ENCODE measurements around the gene RAD23A. TPM values are rescaled to one million over a fixed set of nuclear protein-coding genes. Genes with fewer than 3 reads are reported as not detected.
"Not testable (repeated sequence)": the region's sequence is repeated elsewhere in the genome, so short reads cannot be mapped to it uniquely, and the experiment has no call there.

The RAD23A gene
- 137 TPM for polyA plus RNA-seq (ENCODE audit: insufficient read length)

GRCh38 chr19:12945479-12946091 lies at the start of gene RAD23A:
Gene RAD23A (plus strand): TSS chr19:12945862. CDS start chr19:12945949, 87 bp downstream.
- DNase-seq (ENCODE audit: low read depth) = peak; percentile 93

- no peak for DNase-seq (ENCODE audit: low read depth)
These were observed 49.2 kb upstream of the RAD23A start for GRCh38 chr19:12896460-12896859.

- no peak for DNase-seq (ENCODE audit: low read depth)
These were observed 45.7 kb upstream of the RAD23A start for GRCh38 chr19:12899891-12900518.

GRCh38 chr19:12907166-12907565 lies 38.5 kb upstream of the RAD23A start:
- DNase-seq (ENCODE audit: low read depth) = no peak

- DNase-seq (ENCODE audit: low read depth) = no peak
These were observed 33.1 kb upstream of the RAD23A start for GRCh38 chr19:12912571-12912970.

GRCh38 chr19:12913011-12913561 lies 32.6 kb upstream of the RAD23A start:
- DNase-seq (ENCODE audit: low read depth) = no peak

- no peak for DNase-seq (ENCODE audit: low read depth)
These were observed 31.6 kb upstream of the RAD23A start for GRCh38 chr19:12913851-12914690.

GRCh38 chr19:12915860-12916259 lies 29.8 kb upstream of the RAD23A start:
- not testable (repeated sequence) for DNase-seq (ENCODE audit: low read depth)

- DNase-seq (ENCODE audit: low read depth) = no peak
These were observed 27.4 kb upstream of the RAD23A start for GRCh38 chr19:12918253-12918652.

GRCh38 chr19:12921047-12921446 lies 24.6 kb upstream of the RAD23A start:
- DNase-seq (ENCODE audit: low read depth) = no peak

GRCh38 chr19:12922959-12923358 lies 22.7 kb upstream of the RAD23A start:
- no peak for DNase-seq (ENCODE audit: low read depth)

GRCh38 chr19:12924621-12925310 lies 20.9 kb upstream of the RAD23A start:
- DNase-seq (ENCODE audit: low read depth) = no peak

- no peak for DNase-seq (ENCODE audit: low read depth)
These were observed 15.5 kb upstream of the RAD23A start for GRCh38 chr19:12930002-12930645.

- no peak for DNase-seq (ENCODE audit: low read depth)
These were observed 13.0 kb upstream of the RAD23A start for GRCh38 chr19:12932392-12933286.

GRCh38 chr19:12933287-12934072 lies 12.2 kb upstream of the RAD23A start, which contains the start of gene FARSA:
Gene FARSA (minus strand): TSS chr19:12933711. CDS start chr19:12933696, 15 bp downstream.
- no peak for DNase-seq (ENCODE audit: low read depth)

- no peak for DNase-seq (ENCODE audit: low read depth)
These were observed 10.6 kb upstream of the RAD23A start for GRCh38 chr19:12935071-12935470.

- no peak for DNase-seq (ENCODE audit: low read depth)
These were observed 9.1 kb upstream of the RAD23A start for GRCh38 chr19:12936582-12936981.

GRCh38 chr19:12937093-12937926 lies 8.4 kb upstream of the RAD23A start:
- no peak for DNase-seq (ENCODE audit: low read depth)

All from forelimb muscle (tissue), 1 donor.